ENCODE data around the gene GALNT14.

DNA sequence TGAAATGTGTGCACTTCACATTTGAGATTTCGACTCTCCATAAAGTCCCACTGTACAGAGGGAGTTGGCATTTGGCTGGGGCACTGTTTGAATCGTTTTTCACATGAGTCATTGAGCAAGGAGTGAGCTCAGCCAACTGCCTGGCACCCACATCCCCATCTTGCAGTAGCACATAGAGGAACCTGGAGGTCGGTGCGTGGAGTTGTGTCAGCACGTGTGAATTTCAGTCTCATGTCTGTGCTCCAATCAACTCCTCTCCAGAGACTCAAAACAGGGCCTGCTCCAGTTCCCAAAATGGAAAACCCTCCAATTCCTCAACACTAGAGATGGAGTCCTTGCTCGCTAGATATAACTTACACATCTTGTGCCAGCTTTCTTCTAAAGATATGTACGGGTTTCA lies 204.2 kb downstream of the GALNT14 start:
- TF ChIP-seq GATA3 (IDR thresholded peaks at IDR 0.05; ENCODE audit: low read depth, low read length): no peak
- no peak for TF ChIP-seq GATA2 (IDR thresholded peaks at IDR 0.05; ENCODE audit: low read depth, low read length)
